Measurements from ENCODE around the gene TIMM21.

The TIMM21 gene

DNA sequence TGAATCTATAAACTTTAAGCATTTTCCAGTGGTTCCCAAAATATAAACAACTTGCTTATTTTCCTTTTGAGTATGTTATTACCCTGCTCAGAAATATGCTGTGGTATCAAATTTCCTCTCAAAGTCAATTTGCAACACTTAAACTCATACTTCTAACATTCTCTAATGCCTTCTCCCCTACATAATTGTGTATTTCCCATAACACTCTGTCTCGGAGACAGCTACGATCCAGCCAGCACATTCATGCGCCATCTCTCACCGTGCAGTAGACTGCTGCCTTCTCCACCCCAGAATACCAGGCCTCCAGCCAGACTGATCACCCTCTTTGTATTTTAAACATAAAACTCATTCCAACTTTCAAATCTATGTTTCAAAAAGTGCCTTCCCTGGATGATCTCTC, 41.8 kb downstream of the TIMM21 start:
- Histone ChIP-seq H3K36me3 (ENCODE audit: control insufficient read depth in 1 of 2, insufficient read depth in 2 of 2, low read length in 2 of 2) (no peaks in the 10 kb centered on the region), H3K4me3 (ENCODE audit: low read depth in 1 of 2, low read length in 2 of 2) (no peak overlapping the region), H3K4me1 (ENCODE audit: control insufficient read depth in 1 of 2, insufficient read depth in 2 of 2, low read length in 2 of 2) (no peaks in the 10 kb centered on the region), H3K27me3 (ENCODE audit: low read depth, low read length) (no peaks in the 10 kb centered on the region), H3K27ac (ENCODE audit: low read length) (no peak overlapping the region), H3K9me3 (ENCODE audit: control insufficient read depth in 1 of 2, low read length in 2 of 2) (no peaks in the 10 kb centered on the region)

DNA sequence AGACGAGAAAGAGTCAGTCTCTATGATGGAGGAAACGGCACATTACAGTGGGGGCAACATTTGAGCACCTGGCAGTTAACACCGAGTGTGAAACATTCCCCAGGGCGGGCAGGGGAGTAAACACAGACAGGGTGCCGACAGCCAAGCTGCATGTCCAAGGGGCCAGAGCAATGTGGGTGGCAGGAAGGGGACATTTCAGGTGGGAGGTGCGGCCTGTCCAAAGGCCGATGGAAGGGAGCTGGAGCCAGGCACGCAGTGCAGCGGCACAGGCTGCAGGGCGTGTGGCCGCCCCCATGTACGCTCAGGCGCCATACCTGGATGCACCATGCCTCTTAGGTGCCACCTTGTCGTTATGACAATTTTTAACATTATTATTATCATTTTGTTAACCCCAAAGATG, 43.3 kb downstream of the TIMM21 start:
- no peaks in the 10 kb centered on the region for H3K27me3 ChIP-seq (ENCODE audit: low read depth, low read length)
- H3K4me1 ChIP-seq (ENCODE audit: control insufficient read depth in 1 of 2, insufficient read depth in 2 of 2, low read length in 2 of 2) = peaks cover 0 to 2% of the 10 kb centered on the region in 2 donors
- H3K36me3 ChIP-seq (ENCODE audit: control insufficient read depth in 1 of 2, insufficient read depth in 2 of 2, low read length in 2 of 2) = no peaks in the 10 kb centered on the region
- no peaks in the 10 kb centered on the region for H3K9me3 ChIP-seq (ENCODE audit: control insufficient read depth in 1 of 2, low read length in 2 of 2)
- H3K4me3 ChIP-seq (ENCODE audit: low read depth in 1 of 2, low read length in 2 of 2) = no peak overlapping the region
- H3K27ac ChIP-seq (ENCODE audit: low read length) = no peak overlapping the region

- Histone ChIP-seq H3K36me3 (ENCODE audit: control insufficient read depth in 1 of 2, insufficient read depth in 2 of 2, low read length in 2 of 2) (no peaks in the 10 kb centered on the region), H3K27me3 (ENCODE audit: low read depth, low read length) (no peaks in the 10 kb centered on the region), H3K27ac (ENCODE audit: low read length) (no peak overlapping the region), H3K9me3 (ENCODE audit: control insufficient read depth in 1 of 2, low read length in 2 of 2) (no peaks in the 10 kb centered on the region), H3K4me1 (ENCODE audit: control insufficient read depth in 1 of 2, insufficient read depth in 2 of 2, low read length in 2 of 2) (peaks cover 0 to 6% of the 10 kb centered on the region in 2 donors), H3K4me3 (ENCODE audit: low read depth in 1 of 2, low read length in 2 of 2) (no peak overlapping the region)
These were observed 46.4 kb downstream of the TIMM21 start for GRCh38 chr18:74194691-74195090.

- no peak overlapping the region for H3K27ac ChIP-seq (ENCODE audit: low read length)
- no peaks in the 10 kb centered on the region for H3K27me3 ChIP-seq (ENCODE audit: low read depth, low read length)
- H3K36me3 ChIP-seq (ENCODE audit: control insufficient read depth in 1 of 2, insufficient read depth in 2 of 2, low read length in 2 of 2) = no peaks in the 10 kb centered on the region
- peak overlapping the region in 1 of 2 donors; percentile 54 for H3K4me3 ChIP-seq (ENCODE audit: low read depth in 1 of 2, low read length in 2 of 2)
- H3K4me1 ChIP-seq (ENCODE audit: control insufficient read depth in 1 of 2, insufficient read depth in 2 of 2, low read length in 2 of 2) = peaks cover 0 to 6% of the 10 kb centered on the region in 2 donors
- H3K9me3 ChIP-seq (ENCODE audit: control insufficient read depth in 1 of 2, low read length in 2 of 2) = no peaks in the 10 kb centered on the region
These were observed 48.1 kb downstream of the TIMM21 start for GRCh38 chr18:74196220-74197119.

DNA sequence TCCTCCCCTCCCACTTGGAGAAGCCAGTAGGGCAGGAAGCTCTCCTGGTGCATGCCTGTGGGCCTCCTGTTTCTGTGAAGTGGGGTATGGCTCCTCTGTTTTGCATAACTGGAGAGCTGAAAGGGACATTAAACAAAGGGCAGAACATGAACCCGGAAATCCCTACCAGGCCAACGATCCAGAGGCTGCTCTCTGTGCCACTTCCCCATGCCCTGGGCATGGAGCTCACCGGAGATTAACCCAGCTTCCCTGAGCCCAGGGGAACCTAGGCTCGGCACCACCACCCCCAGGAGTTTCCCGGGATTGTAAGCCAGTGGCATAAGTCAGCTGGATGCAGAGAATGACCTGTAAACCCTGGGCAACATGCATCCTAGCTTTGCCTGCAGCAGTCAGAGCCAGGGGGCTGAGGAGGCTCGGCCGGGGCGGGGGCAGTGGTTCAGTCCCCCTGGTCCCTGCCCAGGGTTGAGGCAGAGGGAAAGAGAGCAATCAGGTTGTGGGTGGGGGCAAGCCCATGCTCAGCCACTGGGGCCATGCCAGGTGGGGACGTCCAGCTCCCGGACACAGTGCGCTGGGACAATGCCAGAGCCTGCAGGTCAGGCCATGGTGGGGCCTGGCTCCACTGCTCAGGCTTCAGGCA, 49.5 kb downstream of the TIMM21 start:
- H3K4me3 ChIP-seq (ENCODE audit: low read depth in 1 of 2, low read length in 2 of 2) = no peak overlapping the region
- H3K4me1 ChIP-seq (ENCODE audit: control insufficient read depth in 1 of 2, insufficient read depth in 2 of 2, low read length in 2 of 2) = peaks cover 0 to 6% of the 10 kb centered on the region in 2 donors
- H3K27me3 ChIP-seq (ENCODE audit: low read depth, low read length) = no peaks in the 10 kb centered on the region
- no peaks in the 10 kb centered on the region for H3K36me3 ChIP-seq (ENCODE audit: control insufficient read depth in 1 of 2, insufficient read depth in 2 of 2, low read length in 2 of 2)
- H3K9me3 ChIP-seq (ENCODE audit: control insufficient read depth in 1 of 2, low read length in 2 of 2) = no peaks in the 10 kb centered on the region
- H3K27ac ChIP-seq (ENCODE audit: low read length) = no peak overlapping the region

- H3K4me3 ChIP-seq (ENCODE audit: low read depth in 1 of 2, low read length in 2 of 2) = no peak overlapping the region
- H3K27me3 ChIP-seq (ENCODE audit: low read depth, low read length) = no peaks in the 10 kb centered on the region
- no peak overlapping the region for H3K27ac ChIP-seq (ENCODE audit: low read length)
- no peaks in the 10 kb centered on the region for H3K36me3 ChIP-seq (ENCODE audit: control insufficient read depth in 1 of 2, insufficient read depth in 2 of 2, low read length in 2 of 2)
- peaks cover 0 to 6% of the 10 kb centered on the region in 2 donors for H3K4me1 ChIP-seq (ENCODE audit: control insufficient read depth in 1 of 2, insufficient read depth in 2 of 2, low read length in 2 of 2)
- H3K9me3 ChIP-seq (ENCODE audit: control insufficient read depth in 1 of 2, low read length in 2 of 2) = no peaks in the 10 kb centered on the region
These were observed 50.1 kb downstream of the TIMM21 start for GRCh38 chr18:74198453-74198852.

DNA sequence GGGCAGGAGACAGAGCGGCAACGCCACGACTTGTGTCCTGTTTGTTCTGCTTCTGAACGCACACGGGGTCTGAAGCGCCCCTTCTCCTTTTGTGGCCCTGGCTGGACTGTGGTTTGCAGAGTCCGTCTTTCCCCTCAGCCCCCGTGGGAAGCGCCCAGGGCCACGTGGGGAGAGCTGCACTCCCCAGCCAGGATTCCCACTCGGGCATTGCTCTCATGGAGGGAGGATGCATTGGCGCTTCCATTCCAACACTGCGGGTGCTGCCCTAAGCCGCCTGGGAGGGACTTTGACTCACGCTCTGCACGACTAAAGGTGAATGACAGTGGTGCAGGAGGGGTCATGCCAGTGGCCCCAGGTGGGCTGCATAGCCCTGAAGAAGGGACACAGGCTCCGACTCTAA, 52.5 kb downstream of the TIMM21 start:
- Histone ChIP-seq H3K9me3 (ENCODE audit: control insufficient read depth in 1 of 2, low read length in 2 of 2) (no peaks in the 10 kb centered on the region), H3K27ac (ENCODE audit: low read length) (no peak overlapping the region), H3K4me1 (ENCODE audit: control insufficient read depth in 1 of 2, insufficient read depth in 2 of 2, low read length in 2 of 2) (peaks cover 0 to 6% of the 10 kb centered on the region in 2 donors), H3K27me3 (ENCODE audit: low read depth, low read length) (no peaks in the 10 kb centered on the region), H3K36me3 (ENCODE audit: control insufficient read depth in 1 of 2, insufficient read depth in 2 of 2, low read length in 2 of 2) (no peaks in the 10 kb centered on the region), H3K4me3 (ENCODE audit: low read depth in 1 of 2, low read length in 2 of 2) (no peak overlapping the region)

GRCh38 chr18:74203811-74204210, 55.5 kb downstream of the TIMM21 start:
- Histone ChIP-seq H3K4me3 (ENCODE audit: low read depth in 1 of 2, low read length in 2 of 2) (no peak overlapping the region), H3K4me1 (ENCODE audit: control insufficient read depth in 1 of 2, insufficient read depth in 2 of 2, low read length in 2 of 2) (no peaks in the 10 kb centered on the region), H3K27ac (ENCODE audit: low read length) (no peak overlapping the region), H3K36me3 (ENCODE audit: control insufficient read depth in 1 of 2, insufficient read depth in 2 of 2, low read length in 2 of 2) (no peaks in the 10 kb centered on the region), H3K27me3 (ENCODE audit: low read depth, low read length) (no peaks in the 10 kb centered on the region), H3K9me3 (ENCODE audit: control insufficient read depth in 1 of 2, low read length in 2 of 2) (no peaks in the 10 kb centered on the region)

GRCh38 chr18:74204526-74205152, 56.3 kb downstream of the TIMM21 start:
- Histone ChIP-seq H3K36me3 (ENCODE audit: control insufficient read depth in 1 of 2, insufficient read depth in 2 of 2, low read length in 2 of 2) (no peaks in the 10 kb centered on the region), H3K27ac (ENCODE audit: low read length) (no peak overlapping the region), H3K27me3 (ENCODE audit: low read depth, low read length) (no peaks in the 10 kb centered on the region), H3K4me1 (ENCODE audit: control insufficient read depth in 1 of 2, insufficient read depth in 2 of 2, low read length in 2 of 2) (no peaks in the 10 kb centered on the region), H3K4me3 (ENCODE audit: low read depth in 1 of 2, low read length in 2 of 2) (no peak overlapping the region), H3K9me3 (ENCODE audit: control insufficient read depth in 1 of 2, low read length in 2 of 2) (no peaks in the 10 kb centered on the region)
